Heart right ventricle (tissue), 16 donors: ENCODE measurements around the gene GABRP. TPM values are rescaled to one million over a fixed set of nuclear protein-coding genes. Genes with fewer than 3 reads are reported as not detected.

Experiments used
- ATAC-seq, 8 donors: fragments of 200-7000 bp; cut with Tn5 transposase; one replicate each; pipeline ENCODE4 v1.9.1; 2020; ENCODE audit warnings: mild to moderate bottlenecking in 8 of 8, moderate library complexity in 8 of 8, moderate number of reproducible peaks in 1 of 8
- DNase-seq, 2 donors: peaks; one replicate each; pipeline ENCODE4 v3.0.0-alpha.2; 2020
- H3K27ac ChIP-seq, 10 donors: fragments of 200-600 bp; sonication (generic) in 2 of 10; one replicate each; pipeline versions ENCODE4 v1.5.0 to v1.8.0; 2020 to 2022; ENCODE audit warnings: mild to moderate bottlenecking in 3 of 10
- H3K27me3 ChIP-seq, 7 donors: fragments of 200-600 bp; one replicate each; pipeline ENCODE4 v1.8.0; 2021 to 2022; ENCODE audit warnings: mild to moderate bottlenecking in 2 of 7
- H3K36me3 ChIP-seq, 9 donors: fragments of 200-600 bp; sonication (generic) in 1 of 9; one replicate each; pipeline versions ENCODE4 v1.5.0 to v1.8.0; 2020 to 2022; ENCODE audit warnings: mild to moderate bottlenecking in 2 of 9
- H3K4me1 ChIP-seq, 9 donors: fragments of 200-600 bp; sonication (generic) in 1 of 9; one replicate each; pipeline versions ENCODE4 v1.5.0 to v1.8.0; 2020 to 2022; ENCODE audit warnings: mild to moderate bottlenecking in 4 of 9
- H3K4me3 ChIP-seq, 10 donors: fragments of 200-600 bp; sonication (generic) in 2 of 10; one replicate each; pipeline versions ENCODE4 v1.5.0 to v1.8.0; 2020 to 2022; ENCODE audit warnings: mild to moderate bottlenecking in 7 of 10, moderate library complexity in 2 of 10
- H3K9me3 ChIP-seq, 11 donors: fragments of 200-600 bp in 10 of 11; sonication (generic) in 2 of 11; one replicate each; pipeline versions ENCODE4 v1.5.0 to v1.8.0; 2013 to 2022; ENCODE audit warnings: mild to moderate bottlenecking in 2 of 11, control low read depth in 1 of 11, moderate library complexity in 1 of 11
- CTCF ChIP-seq, 9 donors: fragments of 200-600 bp; sonication (generic) in 2 of 9; IDR thresholded peaks; one replicate each; pipeline versions ENCODE4 v1.5.0 to v1.8.0; 2021 to 2022; ENCODE audit warnings: antibody characterized with exemption in 9 of 9, mild to moderate bottlenecking in 5 of 9, moderate library complexity in 1 of 9
- WGBS, 2 donors: extraction: QIAGEN DNeasy Blood & Tissue Kit; methylation state at CpG; one replicate each; pipeline ENCODE4 v1.1.7; 2013; ENCODE audit warnings: inconsistent platforms in 1 of 2; 5-methylcytosine and 5-hydroxymethylcytosine counted together
- intact Hi-C, 10 donors: fragments of 100-400 bp; cut with DNase I; formaldehyde crosslinking; loops; one replicate each; pipeline versions ENCODE4 v1.11.1 to v1.14.2; 2022
- polyA plus RNA-seq, 2 donors: library from polyadenylated mRNA; stranded (reverse); fragments of 200-250 nt; gene quantifications; one replicate each; pipeline ENCODE4 v1.2.3, GENCODE V29; 2013
- total RNA-seq, 10 donors: library from RNA; stranded (reverse); fragmentation: NEBNext Ultra II Directional in 3 of 10; extraction: Animal tissue kit (Norgen Biotek cat#: 25700) in 3 of 10; gene quantifications; one replicate each; pipeline versions ENCODE4 v1.2.1 to v1.2.4, GENCODE V29; 2021 to 2023
- donor health status: Arrhythmogenic right ventricular cardiomyopathy.
- donor health status: ischemic (EF 13 %, LVEDD 7.1; RV severe dilation, severe dysfunction).
- donor health status: healthy with polysubstance abuse.
- donor health status: DM: no; HTN: yes; CAD: no.
- donor health status: DM: no; HTN: no; CAD: no.
- donor health status: ischemic (EF 25% LVEDD 6.9; RV normal size, moderate dysfunction).
- donor health status: ischemic (EF 25% LVEDD 5.7; RV mildly dilated, moderate dysfunction).
- donor health status: healthy.
- donor health status: DM: yes; HTN: yes; CAD: no.
- donor health status: Ischemic cardiomyopathy.
- donor health status: ischemic (EF 35%, LVEDD 5.7; RV mildly dilated, moderate dysfunction).
- donor health status: nonischemic (EF 11% LVEDD 7.7; RV severe dilation, severe dysfunction).
- donor health status: DM: yes; HTN: yes; CAD: no.
- donor health status: PGD.
- donor health status: ischemic (EF 29% LVEDD 5.4; RV normal size, mild dysfunction).
- donor health status: nonischemic (EF 23%, LVEDD 6.1; RV moderate dilation, normal function).

The GABRP gene
- total and polyA plus RNA-seq, 12 donors, result 0.07 to 1.6 (median 0.46) TPM; not detected in 1

DNA sequence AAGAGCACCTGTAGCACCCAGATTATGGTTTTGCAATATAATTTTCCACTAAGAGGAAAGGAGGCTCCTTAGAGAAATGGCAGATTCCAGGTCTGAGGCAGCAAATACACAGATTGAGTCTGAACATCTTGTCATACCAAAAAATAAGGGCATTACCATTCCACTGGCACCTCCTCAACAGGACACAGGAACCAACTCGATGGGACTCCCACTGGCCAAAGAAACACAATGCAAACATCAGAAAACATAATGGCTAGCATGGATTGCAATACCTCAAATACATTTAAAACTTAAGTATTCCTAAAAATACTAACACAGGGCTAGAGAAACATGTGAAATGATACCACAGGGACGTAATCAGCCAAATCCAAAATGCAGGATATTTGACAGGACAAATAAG is 65.8 kb downstream of the GABRP start:
- intact Hi-C loops, result no loop called here
- H3K27ac ChIP-seq, result no peak overlapping the region
- no peak overlapping the region for H3K4me3 ChIP-seq
- no peaks in the 10 kb centered on the region for H3K36me3 ChIP-seq
- 75 to 77% methylated on average over 2 of the region's 2 CpGs for WGBS, 2 donors
- no peak for TF ChIP-seq CTCF (IDR thresholded peaks at IDR 0.05)
- H3K9me3 ChIP-seq, result no peaks in the 10 kb centered on the region
- H3K27me3 ChIP-seq, result peaks cover 0 to 3% (median 0%) of the 10 kb centered on the region in 7 donors
- H3K4me1 ChIP-seq, result no peaks in the 10 kb centered on the region
- ATAC-seq (no peak), DNase-seq (no peak)

- H3K27ac ChIP-seq, result no peak overlapping the region
- no peak for TF ChIP-seq CTCF (IDR thresholded peaks at IDR 0.05)
- H3K27me3 ChIP-seq, result peaks cover 0 to 3% (median 0%) of the 10 kb centered on the region in 7 donors
- 69 to 81% methylated on average over 6 of the region's 6 CpGs for WGBS, 2 donors
- DNase-seq (no peak), ATAC-seq (no peak)
- peaks cover 0 to 6% (median under 1%) of the 10 kb centered on the region in 11 donors for H3K9me3 ChIP-seq
- no peaks in the 10 kb centered on the region for H3K4me1 ChIP-seq
- no peak overlapping the region for H3K4me3 ChIP-seq
- intact Hi-C loops, result no loop called here
- no peaks in the 10 kb centered on the region for H3K36me3 ChIP-seq
Observed at GRCh38 chr5:170854566-170854965, 71.0 kb downstream of the GABRP start.

DNA sequence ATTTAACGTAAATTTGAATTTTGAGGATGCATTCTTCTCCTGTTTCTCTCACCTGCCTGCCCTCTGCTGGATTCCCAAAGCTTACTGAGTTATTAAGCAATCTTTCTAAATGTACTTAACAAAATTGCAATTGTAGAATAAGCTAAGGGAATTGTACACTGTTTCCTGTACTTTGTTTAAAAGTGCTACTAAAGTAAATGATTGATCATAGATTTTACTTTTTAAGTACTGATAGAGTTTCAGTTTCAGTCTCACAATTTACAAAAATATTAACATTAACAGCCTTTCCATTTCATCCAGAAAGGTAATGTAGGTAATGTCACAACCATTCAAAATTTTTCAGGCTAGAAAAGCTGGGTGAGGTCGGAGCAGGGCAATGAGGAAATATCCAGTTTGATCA is 73.5 kb downstream of the GABRP start:
- no peak overlapping the region for H3K27ac ChIP-seq
- no peak for DNase-seq
- intact Hi-C loops, result no loop called here
- no peaks in the 10 kb centered on the region for H3K36me3 ChIP-seq
- peaks cover 0 to 3% (median 0%) of the 10 kb centered on the region in 9 donors for H3K4me1 ChIP-seq
- H3K4me3 ChIP-seq, result no peak overlapping the region
- WGBS, 2 donors, result 91 to 98% methylated on average over 2 of the region's 2 CpGs
- H3K27me3 ChIP-seq, result peaks cover 0 to 11% (median 0%) of the 10 kb centered on the region in 7 donors
- TF ChIP-seq CTCF (IDR thresholded peaks at IDR 0.05), result no peak
- no peak for ATAC-seq
- peaks cover 0 to 26% (median 20%) of the 10 kb centered on the region in 11 donors for H3K9me3 ChIP-seq

- Histone ChIP-seq H3K27me3 (peaks cover 0 to 28% (median 0%) of the 10 kb centered on the region in 7 donors), H3K27ac (no peak overlapping the region), H3K4me1 (peaks cover 0 to 17% (median 6%) of the 10 kb centered on the region in 9 donors), H3K4me3 (no peak overlapping the region), H3K36me3 (no peaks in the 10 kb centered on the region), H3K9me3 (peaks cover 0 to 26% (median 20%) of the 10 kb centered on the region in 11 donors)
- TF ChIP-seq CTCF (IDR thresholded peaks at IDR 0.05), result no peak
- intact Hi-C loops, result no loop called here
- ATAC-seq (no peak), DNase-seq (no peak)
Observed at GRCh38 chr5:170860415-170860814, 76.9 kb downstream of the GABRP start.
